NT2/D1 (cell line): ENCODE results near the gene CLEC4F.

Source experiments
- DNase-seq: peaks from one replicate; pipeline ENCODE4 v3.0.0-alpha.2; 2011; ENCODE audit warnings: low read depth, low spot score
- H3K27me3 ChIP-seq: 2 replicates; pipeline ENCODE4 v1.6.0; 2011; ENCODE audit warnings: mild to moderate bottlenecking; ENCODE audit not compliant: insufficient read length, insufficient read depth
- H3K36me3 ChIP-seq: 2 replicates; pipeline ENCODE4 v1.6.1; 2011; ENCODE audit warnings: mild to moderate bottlenecking, low read length, mixed read lengths; ENCODE audit not compliant: insufficient read depth, insufficient read length
- H3K4me1 ChIP-seq: 2 replicates; pipeline ENCODE4 v1.5.1; 2011; ENCODE audit not compliant: insufficient read depth, insufficient read length
- H3K4me3 ChIP-seq: 2 replicates; pipeline ENCODE4 v1.5.1; 2011; ENCODE audit warnings: low read depth; ENCODE audit not compliant: insufficient read length
- H3K9ac ChIP-seq: 2 replicates; pipeline ENCODE4 v1.6.0; 2011; ENCODE audit warnings: low read depth; ENCODE audit not compliant: insufficient read length
- H3K9me3 ChIP-seq: 2 replicates; pipeline ENCODE4 v1.5.1; 2011; ENCODE audit warnings: mild to moderate bottlenecking, low read length; ENCODE audit not compliant: insufficient read depth
- SUZ12 ChIP-seq: IDR thresholded peaks from 2 replicates; pipeline ENCODE4 v1.6.1; 2011; ENCODE audit not compliant: insufficient read length, insufficient read depth; ENCODE audit errors: extremely low read depth
- YY1 ChIP-seq: IDR thresholded peaks from 2 replicates; pipeline ENCODE4 v1.6.1; 2011; ENCODE audit not compliant: insufficient read length, insufficient read depth
- ZNF274 ChIP-seq: IDR thresholded peaks from 2 replicates; pipeline ENCODE4 v1.6.1; 2011; ENCODE audit warnings: mild to moderate bottlenecking, low read depth, low read length

The CLEC4F gene

GRCh38 chr2:70796262-70796661 is 24.1 kb downstream of the CLEC4F start:
- no peak for TF ChIP-seq SUZ12
- TF ChIP-seq YY1, result no peak
- no peak for TF ChIP-seq ZNF274
- Histone ChIP-seq H3K4me3 (no peak overlapping the region), H3K4me1 (no peaks in the 10 kb centered on the region), H3K36me3 (no peaks in the 10 kb centered on the region), H3K9ac (no peak overlapping the region), H3K27me3 (peaks cover 74% of the 10 kb centered on the region), H3K9me3 (no peaks in the 10 kb centered on the region)
- no peak for DNase-seq

GRCh38 chr2:70795164-70795995 is 25.0 kb downstream of the CLEC4F start:
- no peaks in the 10 kb centered on the region for H3K4me1 ChIP-seq
- TF ChIP-seq SUZ12, result no peak
- TF ChIP-seq ZNF274, result no peak
- no peak for TF ChIP-seq YY1

GRCh38 chr2:70793450-70793849 is 26.9 kb downstream of the CLEC4F start:
- no peak overlapping the region for H3K4me3 ChIP-seq
- H3K9me3 ChIP-seq, result no peaks in the 10 kb centered on the region
- TF ChIP-seq YY1 (no peak), ZNF274 (no peak), SUZ12 (no peak)
- no peaks in the 10 kb centered on the region for H3K36me3 ChIP-seq
- H3K4me1 ChIP-seq, result no peaks in the 10 kb centered on the region
- no peak for DNase-seq
- H3K9ac ChIP-seq, result no peak overlapping the region
- H3K27me3 ChIP-seq, result peaks cover 73% of the 10 kb centered on the region

More at GRCh38 chr2:70795164-70795995, 25.0 kb downstream of the CLEC4F start:
- no peak overlapping the region for H3K9ac ChIP-seq
- no peaks in the 10 kb centered on the region for H3K9me3 ChIP-seq
- no peaks in the 10 kb centered on the region for H3K36me3 ChIP-seq
- no peak for DNase-seq
- peaks cover 74% of the 10 kb centered on the region for H3K27me3 ChIP-seq
- no peak overlapping the region for H3K4me3 ChIP-seq

- Histone ChIP-seq H3K36me3 (no peaks in the 10 kb centered on the region), H3K9me3 (no peaks in the 10 kb centered on the region), H3K4me3 (peak within 1 kb of the TSS; percentile 28), H3K4me1 (no peaks in the 10 kb centered on the region), H3K9ac (peak within 1 kb of the TSS; percentile 32), H3K27me3 (peaks cover 85% of the 10 kb centered on the region)
- DNase-seq, result no peak
- TF ChIP-seq ZNF274, result no peak
- no peak for TF ChIP-seq YY1
- no peak for TF ChIP-seq SUZ12
These were observed 30.1 kb downstream of the CLEC4F start, which contains the start of gene FIGLA for GRCh38 chr2:70790136-70790828. TSS of gene FIGLA (minus strand) at chr2:70790643. CDS start at chr2:70790638, 5 bp downstream.

- H3K9ac ChIP-seq, result peak overlapping the region; percentile 32
These were observed 30.9 kb downstream of the CLEC4F start for GRCh38 chr2:70789304-70790135.

GRCh38 chr2:70785137-70785911 is 35.1 kb downstream of the CLEC4F start:
- H3K4me1 ChIP-seq, result no peaks in the 10 kb centered on the region
- no peak overlapping the region for H3K4me3 ChIP-seq
- DNase-seq, result no peak
- H3K36me3 ChIP-seq, result no peaks in the 10 kb centered on the region
- peaks cover 37% of the 10 kb centered on the region for H3K27me3 ChIP-seq
- no peak overlapping the region for H3K9ac ChIP-seq
- no peak for TF ChIP-seq YY1
- no peak for TF ChIP-seq ZNF274
- TF ChIP-seq SUZ12, result no peak
- no peaks in the 10 kb centered on the region for H3K9me3 ChIP-seq

More at GRCh38 chr2:70789304-70790135, 30.9 kb downstream of the CLEC4F start:
- no peak for TF ChIP-seq YY1
- TF ChIP-seq ZNF274, result no peak
- TF ChIP-seq SUZ12, result no peak
- H3K36me3 ChIP-seq, result no peaks in the 10 kb centered on the region
- peak; percentile 77 for DNase-seq
- H3K9me3 ChIP-seq, result no peaks in the 10 kb centered on the region
- peaks cover 78% of the 10 kb centered on the region for H3K27me3 ChIP-seq
- no peaks in the 10 kb centered on the region for H3K4me1 ChIP-seq
- peak overlapping the region; percentile 28 for H3K4me3 ChIP-seq
